Loucy (cell line): Measurements from ENCODE around the gene BANP.
"Not testable (repeated sequence)": the region's sequence is repeated elsewhere in the genome, so short reads cannot be mapped to it uniquely, and the experiment has no call there.

Source experiments
- H2AFZ ChIP-seq: fragments of 200-600 bp; sonication (generic); 2 replicates; pipeline ENCODE4 v1.6.0; 2016; ENCODE audit warnings: antibody characterized with exemption, mild to moderate bottlenecking, low read length, moderate library complexity
- H3F3A ChIP-seq: fragments of 200-600 bp; 2 replicates; pipeline ENCODE4 v1.6.0; 2016; ENCODE audit warnings: antibody characterized with exemption, low read depth, mild to moderate bottlenecking
- H3K27me3 ChIP-seq: fragments of 200-600 bp; sonication (generic); 2 replicates; pipeline ENCODE4 v1.6.1; 2014; ENCODE audit warnings: low read length, mild to moderate bottlenecking; ENCODE audit not compliant: insufficient read depth, poor library complexity, severe bottlenecking
- H3K36me3 ChIP-seq: fragments of 200-600 bp; sonication (generic); 2 replicates; pipeline ENCODE4 v1.6.1; 2016; ENCODE audit warnings: low read length; ENCODE audit not compliant: insufficient read depth
- H3K4me1 ChIP-seq: fragments of 200-600 bp; sonication (generic); 2 replicates; pipeline ENCODE4 v1.5.1; 2014; ENCODE audit warnings: low read length, mild to moderate bottlenecking; ENCODE audit not compliant: insufficient read depth, poor library complexity, severe bottlenecking
- H3K4me2 ChIP-seq: fragments of 200-600 bp; sonication (generic); 2 replicates; pipeline ENCODE4 v1.6.0; 2014; ENCODE audit warnings: antibody characterized with exemption, low read length, low read depth, mild to moderate bottlenecking; ENCODE audit not compliant: poor library complexity, severe bottlenecking
- H3K4me3 ChIP-seq: fragments of 200-600 bp; sonication (generic); 2 replicates; pipeline ENCODE4 v1.5.1; 2014; ENCODE audit warnings: low read length, mild to moderate bottlenecking, mixed read lengths; ENCODE audit not compliant: poor library complexity, severe bottlenecking
- H3K79me2 ChIP-seq: fragments of 200-600 bp; sonication (generic); 2 replicates; pipeline ENCODE4 v1.6.1; 2014; ENCODE audit warnings: low read length; ENCODE audit not compliant: insufficient read depth
- H3K9ac ChIP-seq: fragments of 200-600 bp; sonication (generic); 2 replicates; pipeline ENCODE4 v1.6.0; 2014; ENCODE audit warnings: mild to moderate bottlenecking, low read depth, low read length, moderate library complexity; ENCODE audit not compliant: poor library complexity, severe bottlenecking
- H3K9me2 ChIP-seq: fragments of 200-600 bp; sonication (generic); replicated peaks from 2 replicates; pipeline ENCODE4 v1.6.1; 2016; ENCODE audit warnings: low read depth, low read length, mixed read lengths
- H3K9me3 ChIP-seq: fragments of 200-600 bp; sonication (generic); 2 replicates; pipeline ENCODE4 v1.6.1; 2014; ENCODE audit warnings: mild to moderate bottlenecking, antibody characterized with exemption, low read length, low read depth; ENCODE audit not compliant: insufficient read depth
- H4K20me1 ChIP-seq: fragments of 200-600 bp; sonication (generic); 2 replicates; pipeline ENCODE4 v1.6.0; 2014; ENCODE audit warnings: antibody characterized with exemption, low read length, mild to moderate bottlenecking; ENCODE audit not compliant: insufficient read depth, poor library complexity, severe bottlenecking
- CTCF ChIP-seq: fragments of 200-600 bp; sonication (generic); conservative IDR thresholded peaks from 2 replicates; pipeline ENCODE4 v1.5.1; 2014; ENCODE audit warnings: mild to moderate bottlenecking, antibody characterized with exemption, low read length
- EZH2phosphoT487 ChIP-seq: fragments of 200-600 bp; IDR thresholded peaks from 2 replicates; pipeline ENCODE4 v1.6.1; 2018; ENCODE audit warnings: antibody characterized with exemption, mild to moderate bottlenecking, moderate library complexity, borderline replicate concordance

BANP gene

DNA sequence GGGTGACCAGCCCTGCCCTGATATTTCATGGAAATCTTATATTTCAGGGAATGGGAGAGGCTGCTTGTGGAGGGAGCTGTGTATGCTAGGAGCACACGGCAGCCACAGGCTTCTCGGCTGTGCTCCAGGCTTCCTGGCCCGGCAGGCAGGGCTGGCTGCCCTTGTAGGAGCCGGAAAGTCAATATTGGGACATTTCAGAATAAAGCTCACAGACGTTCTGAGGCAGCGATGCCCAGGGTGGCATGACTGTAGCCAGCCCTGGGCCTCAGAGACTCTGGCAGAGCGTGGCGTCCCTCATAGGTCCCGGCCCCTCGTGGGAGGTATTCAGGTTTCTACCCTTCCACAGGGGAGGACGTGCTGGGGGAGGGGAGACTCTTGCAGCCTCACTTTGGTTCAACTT lies 65.7 kb downstream of the BANP start:
- Histone ChIP-seq H3K4me3 (no peak overlapping the region), H3K9me2 (no peaks in the 10 kb centered on the region), H2AFZ (no peak overlapping the region), H3K36me3 (0 out of 2 replicates have a peak, but pooled peaks cover 7% of the 10 kb centered on the region), H3K4me1 (no peaks in the 10 kb centered on the region), H4K20me1 (no peaks in the 10 kb centered on the region), H3K79me2 (no peaks in the 10 kb centered on the region), H3K27me3 (no peaks in the 10 kb centered on the region), H3K9me3 (no peaks in the 10 kb centered on the region), H3K4me2 (no peak overlapping the region), H3F3A (no peaks in the 10 kb centered on the region), H3K9ac (no peak overlapping the region)
- no peak for TF ChIP-seq EZH2phosphoT487
- TF ChIP-seq CTCF, result no peak

DNA sequence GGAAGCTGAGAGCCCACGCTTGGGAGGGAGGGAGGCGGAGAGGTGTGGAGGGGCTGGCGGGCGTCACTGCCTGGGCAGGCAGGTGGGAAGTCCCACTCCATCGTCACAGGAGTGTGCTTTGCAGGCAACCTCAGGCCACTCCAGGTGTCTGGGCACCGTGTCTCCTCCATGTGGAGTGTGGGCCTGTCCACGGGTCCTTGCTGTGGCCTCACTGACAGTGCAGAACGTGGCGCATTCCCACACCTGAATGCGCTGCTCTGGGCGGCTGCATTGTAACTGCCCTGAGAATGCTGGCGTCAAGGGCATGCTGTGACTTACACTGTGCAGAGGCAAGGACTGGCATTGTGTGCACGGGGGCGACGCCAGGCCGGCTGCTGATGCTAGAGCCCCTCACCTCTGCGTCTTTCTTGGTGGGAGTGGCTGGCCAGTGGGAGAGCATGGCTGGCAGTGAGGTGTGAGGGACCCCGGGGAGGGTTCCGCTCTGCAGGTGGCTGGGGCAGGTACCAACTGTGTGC lies 66.4 kb downstream of the BANP start:
- Histone ChIP-seq H3F3A (no peaks in the 10 kb centered on the region), H3K4me2 (no peak overlapping the region), H3K4me1 (no peaks in the 10 kb centered on the region), H3K9me2 (no peaks in the 10 kb centered on the region), H4K20me1 (no peaks in the 10 kb centered on the region), H3K9me3 (no peaks in the 10 kb centered on the region), H3K9ac (no peak overlapping the region), H2AFZ (no peak overlapping the region), H3K36me3 (0 out of 2 replicates have a peak, but pooled peaks cover 2% of the 10 kb centered on the region), H3K27me3 (no peaks in the 10 kb centered on the region), H3K79me2 (no peaks in the 10 kb centered on the region), H3K4me3 (no peak overlapping the region)
- TF ChIP-seq CTCF (no peak), EZH2phosphoT487 (no peak)

DNA sequence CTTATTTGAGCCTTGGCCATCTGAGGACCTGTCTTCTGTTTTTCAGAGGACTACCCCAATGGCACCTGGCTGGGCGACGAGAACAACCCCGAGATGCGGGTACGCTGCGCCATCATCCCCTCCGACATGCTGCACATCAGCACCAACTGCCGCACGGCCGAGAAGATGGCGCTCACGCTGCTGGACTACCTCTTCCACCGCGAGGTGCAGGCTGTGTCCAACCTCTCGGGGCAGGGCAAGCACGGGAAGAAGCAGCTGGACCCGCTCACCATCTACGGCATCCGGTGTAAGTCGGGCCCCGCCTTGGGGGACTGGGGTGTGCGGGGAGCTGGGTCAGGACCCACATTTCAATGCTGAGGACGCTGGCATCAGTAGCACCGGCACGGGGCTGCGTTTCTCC lies 67.1 kb downstream of the BANP start:
- H3K9me2 ChIP-seq, H3F3A ChIP-seq, H3K79me2 ChIP-seq, H3K4me3 ChIP-seq, H3K36me3 ChIP-seq, H4K20me1 ChIP-seq, H3K9ac ChIP-seq, H3K9me3 ChIP-seq, H2AFZ ChIP-seq, H3K4me2 ChIP-seq, H3K4me1 ChIP-seq, H3K27me3 ChIP-seq: not testable (repeated sequence)

- not testable (repeated sequence) for H3K9me2 ChIP-seq, H3K4me2 ChIP-seq, H3K4me3 ChIP-seq, H3K79me2 ChIP-seq, H4K20me1 ChIP-seq, H3F3A ChIP-seq, H2AFZ ChIP-seq, H3K9me3 ChIP-seq, H3K9ac ChIP-seq, H3K4me1 ChIP-seq, H3K27me3 ChIP-seq, H3K36me3 ChIP-seq
These were observed 68.0 kb downstream of the BANP start for GRCh38 chr16:88019041-88019820.
